ENCODE measurements around the gene RAB8A. TPM values are rescaled to one million over a fixed set of nuclear protein-coding genes. Genes with fewer than 3 reads are reported as not detected.

Gene RAB8A
- total RNA-seq, 2 donors from 2014 or later = 40.5 to 41.5 TPM

- ATAC-seq (ENCODE audit: insufficient number of reproducible peaks, low FRiP score, low read depth) (peak; percentile 57), DNase-seq (ENCODE audit: low spot score) (peak; percentile 84)
- TF ChIP-seq, protein P1, sequence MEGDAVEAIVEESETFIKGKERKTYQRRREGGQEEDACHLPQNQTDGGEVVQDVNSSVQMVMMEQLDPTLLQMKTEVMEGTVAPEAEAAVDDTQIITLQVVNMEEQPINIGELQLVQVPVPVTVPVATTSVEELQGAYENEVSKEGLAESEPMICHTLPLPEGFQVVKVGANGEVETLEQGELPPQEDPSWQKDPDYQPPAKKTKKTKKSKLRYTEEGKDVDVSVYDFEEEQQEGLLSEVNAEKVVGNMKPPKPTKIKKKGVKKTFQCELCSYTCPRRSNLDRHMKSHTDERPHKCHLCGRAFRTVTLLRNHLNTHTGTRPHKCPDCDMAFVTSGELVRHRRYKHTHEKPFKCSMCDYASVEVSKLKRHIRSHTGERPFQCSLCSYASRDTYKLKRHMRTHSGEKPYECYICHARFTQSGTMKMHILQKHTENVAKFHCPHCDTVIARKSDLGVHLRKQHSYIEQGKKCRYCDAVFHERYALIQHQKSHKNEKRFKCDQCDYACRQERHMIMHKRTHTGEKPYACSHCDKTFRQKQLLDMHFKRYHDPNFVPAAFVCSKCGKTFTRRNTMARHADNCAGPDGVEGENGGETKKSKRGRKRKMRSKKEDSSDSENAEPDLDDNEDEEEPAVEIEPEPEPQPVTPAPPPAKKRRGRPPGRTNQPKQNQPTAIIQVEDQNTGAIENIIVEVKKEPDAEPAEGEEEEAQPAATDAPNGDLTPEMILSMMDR (IDR thresholded peaks at IDR 0.05) = no peak
- Histone ChIP-seq H3K4me1 (ENCODE audit: control insufficient read depth in 1 of 2, low read depth in 2 of 2) (peaks cover 26 to 59% of the 10 kb centered on the region in 2 donors), H3K36me3 (no peaks in the 10 kb centered on the region), H3K27ac (peak overlapping the region; percentile 97 to 98), H3K9me3 (no peaks in the 10 kb centered on the region), H3K27me3 (replicated peaks; ENCODE audit: insufficient read depth) (no peaks in the 10 kb centered on the region), H3K4me3 (peak overlapping the region; percentile 94)
Measured at GRCh38 chr19:16067205-16067938, 44.3 kb upstream of the RAB8A start.

GRCh38 chr19:16068696-16069259 is 42.9 kb upstream of the RAB8A start:
- peaks cover 25 to 69% of the 10 kb centered on the region in 2 donors for H3K4me1 ChIP-seq (ENCODE audit: control insufficient read depth in 1 of 2, low read depth in 2 of 2)
- H3K27me3 ChIP-seq (replicated peaks; ENCODE audit: insufficient read depth) = no peaks in the 10 kb centered on the region
- peak overlapping the region; percentile 94 for H3K4me3 ChIP-seq
- no peaks in the 10 kb centered on the region for H3K36me3 ChIP-seq
- TF ChIP-seq, protein P1 (IDR thresholded peaks at IDR 0.05) = no peak
- no peak for ATAC-seq (ENCODE audit: insufficient number of reproducible peaks, low FRiP score, low read depth)
- peak overlapping the region; percentile 97 to 98 for H3K27ac ChIP-seq
- DNase-seq (ENCODE audit: low spot score) = no peak
- no peaks in the 10 kb centered on the region for H3K9me3 ChIP-seq

DNA sequence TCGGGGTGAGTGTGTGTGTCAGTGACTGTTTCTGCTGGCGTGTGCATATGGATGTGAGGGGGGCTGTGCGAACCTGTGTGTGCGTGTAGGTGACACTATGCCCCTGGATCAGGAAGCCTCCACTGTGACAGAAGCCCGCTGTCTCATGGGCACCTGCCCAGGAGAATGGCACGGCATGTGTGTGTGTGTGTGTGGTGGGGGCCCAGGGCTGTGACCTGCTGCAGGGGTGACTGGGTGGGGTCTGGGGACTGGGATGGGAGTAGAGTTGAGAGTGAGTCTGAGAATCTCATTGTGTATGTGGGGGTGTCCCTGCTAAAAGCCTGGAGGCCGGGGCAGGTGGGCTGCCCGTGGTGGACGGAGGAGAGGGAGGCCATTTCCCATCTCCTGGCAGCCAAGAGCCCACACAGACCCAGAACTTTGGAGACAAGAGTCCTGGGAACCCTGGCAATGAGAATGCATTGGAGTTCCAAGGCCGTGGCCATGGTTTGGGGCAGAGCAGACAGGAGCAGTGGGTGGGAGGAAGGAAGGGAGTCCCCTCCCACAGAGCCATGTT is 41.8 kb upstream of the RAB8A start:
- peak overlapping the region; percentile 94 for H3K4me3 ChIP-seq
- H3K27me3 ChIP-seq (replicated peaks; ENCODE audit: insufficient read depth) = no peaks in the 10 kb centered on the region
- no peak for ATAC-seq (ENCODE audit: insufficient number of reproducible peaks, low FRiP score, low read depth)
- DNase-seq (ENCODE audit: low spot score) = no peak
- peak overlapping the region; percentile 79 to 97 for H3K27ac ChIP-seq
- no peaks in the 10 kb centered on the region for H3K9me3 ChIP-seq
- H3K36me3 ChIP-seq = peaks cover 8% of the 10 kb centered on the region
- TF ChIP-seq, protein P1 (IDR thresholded peaks at IDR 0.05) = no peak
- H3K4me1 ChIP-seq (ENCODE audit: control insufficient read depth in 1 of 2, low read depth in 2 of 2) = peaks cover 21 to 69% of the 10 kb centered on the region in 2 donors

DNA sequence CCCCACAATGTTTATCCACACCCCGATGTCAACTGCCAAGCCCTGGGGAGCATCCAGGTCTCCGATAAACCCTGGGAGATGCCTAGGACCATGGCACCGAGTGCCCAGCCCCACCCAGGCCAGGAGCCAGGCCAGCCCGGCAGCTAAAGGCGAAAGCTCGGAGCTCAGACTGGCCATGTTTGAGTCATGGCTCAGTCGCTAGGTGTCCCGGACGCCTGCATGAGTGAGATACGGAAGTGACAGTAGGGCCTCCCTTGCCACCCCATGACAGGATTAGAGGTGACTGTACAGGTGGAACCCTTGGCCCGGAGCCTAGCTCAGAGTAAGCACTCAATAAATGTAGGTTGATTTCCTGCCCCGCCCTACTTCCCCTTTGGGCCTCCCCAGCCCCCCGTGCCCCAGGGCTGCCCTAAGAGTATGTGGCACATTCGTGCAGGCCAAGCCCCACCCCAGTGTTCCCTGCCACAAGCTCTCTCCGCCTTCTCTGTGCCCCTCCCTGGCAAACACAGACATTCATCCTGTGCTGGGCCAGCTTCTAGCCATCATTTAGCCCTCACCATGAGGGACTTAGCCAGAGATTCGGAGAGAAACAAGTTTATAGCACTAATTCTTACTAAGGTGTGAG is 41.2 kb upstream of the RAB8A start:
- ATAC-seq (ENCODE audit: insufficient number of reproducible peaks, low FRiP score, low read depth) (no peak), DNase-seq (ENCODE audit: low spot score) (peak; percentile 57)
- Histone ChIP-seq H3K27me3 (replicated peaks; ENCODE audit: insufficient read depth) (no peaks in the 10 kb centered on the region), H3K36me3 (peaks cover 8% of the 10 kb centered on the region), H3K4me3 (peak overlapping the region; percentile 94), H3K9me3 (no peaks in the 10 kb centered on the region), H3K27ac (peak overlapping the region; percentile 79 to 97), H3K4me1 (ENCODE audit: control insufficient read depth in 1 of 2, low read depth in 2 of 2) (peaks cover 21 to 64% of the 10 kb centered on the region in 2 donors)
- TF ChIP-seq, protein P1 (IDR thresholded peaks at IDR 0.05) = no peak

Measured in thoracic aorta (tissue), 2 donors.